Gastroesophageal sphincter (tissue), 4 donors: ENCODE data around the gene RBP5. TPM values are rescaled to one million over a fixed set of nuclear protein-coding genes. Genes with fewer than 3 reads are reported as not detected.

ENCODE experiments used
- ATAC-seq: fragments of 150-250 bp; one replicate; pipeline ENCODE4 v1.9.1; 2016; ENCODE audit warnings: mild to moderate bottlenecking, moderate library complexity
- H3K27ac ChIP-seq, 4 donors: fragments of 200-600 bp; sonication (generic) in 3 of 4; 1 replicate in 3 of 4; 2 replicates in 1 of 4; pipeline ENCODE4 v1.5.1; 2016 to 2019
- H3K27me3 ChIP-seq: fragments of 200-600 bp; sonication (generic); one replicate; pipeline ENCODE4 v1.5.1; 2019
- H3K36me3 ChIP-seq, 2 donors: fragments of 200-600 bp; sonication (generic); one replicate each; pipeline ENCODE4 v1.5.1; 2019; ENCODE audit warnings: control low read depth in 1 of 2
- H3K4me1 ChIP-seq, 3 donors: fragments of 200-600 bp; sonication (generic); 1 replicate in 2 of 3; 2 replicates in 1 of 3; pipeline ENCODE4 v1.5.1; 2016 to 2019; ENCODE audit warnings: control low read depth in 2 of 3
- H3K4me3 ChIP-seq, 2 donors: fragments of 200-600 bp; sonication (generic); one replicate each; pipeline ENCODE4 v1.5.1; 2019; ENCODE audit warnings: mild to moderate bottlenecking in 1 of 2, moderate library complexity in 1 of 2
- H3K9me3 ChIP-seq, 3 donors: fragments of 200-600 bp; sonication (generic); one replicate each; pipeline ENCODE4 v1.5.1; 2017 to 2019; ENCODE audit warnings: control low read depth in 2 of 3
- CTCF ChIP-seq, 4 experiments: fragments of 200-600 bp in 2 of 4; fragments of 450-650 bp in 2 of 4; sonication (generic) in 1 of 4; IDR thresholded peaks; one replicate each; pipeline ENCODE4 v1.5.1; 2017 to 2019; ENCODE audit warnings: antibody characterized with exemption in 4 of 4, mild to moderate bottlenecking in 2 of 4, moderate library complexity in 2 of 4
- EP300 ChIP-seq: sonication (generic); formaldehyde crosslinking; IDR thresholded peaks from one replicate; pipeline ENCODE4 v1.6.1; 2017; ENCODE audit warnings: antibody characterized with exemption, mild to moderate bottlenecking
- POLR2A ChIP-seq, 2 donors: fragments of 450-650 bp; IDR thresholded peaks; one replicate each; pipeline ENCODE4 v1.6.1; 2017; ENCODE audit warnings: antibody characterized with exemption in 2 of 2, mild to moderate bottlenecking in 2 of 2, moderate library complexity in 1 of 2
- POLR2AphosphoS5 ChIP-seq: sonication (generic); formaldehyde crosslinking; IDR thresholded peaks from one replicate; pipeline ENCODE4 v1.6.1; 2017; ENCODE audit warnings: antibody characterized with exemption
- WGBS, 2 donors: methylation state at CpG; one replicate each; pipeline ENCODE4 v1.1.5; 2018; ENCODE audit warnings: low coverage in 1 of 2; 5-methylcytosine and 5-hydroxymethylcytosine counted together
- total RNA-seq, 4 donors: library from RNA; depleted of rRNA; stranded (reverse); fragments of >200 nt; gene quantifications; one replicate each; pipeline ENCODE4 v1.1.0, GENCODE V29; 2016

RBP5 gene
- total RNA-seq, 4 donors from 2014 or later: 0.58 to 1.1 TPM; not detected in 2

- peaks cover 14% of the 10 kb centered on the region for H3K27me3 ChIP-seq
- peaks cover 0 to 5% (median 0%) of the 10 kb centered on the region in 3 donors for H3K4me1 ChIP-seq
- no peak for ATAC-seq
- no peak overlapping the region for H3K4me3 ChIP-seq
- peaks cover 0 to 45% of the 10 kb centered on the region in 2 donors for H3K36me3 ChIP-seq
- WGBS, 2 donors: 93% methylated on average over 2 of the region's 10 CpGs; no CpG with 5 or more reads in 1 of the 2 donors
- TF ChIP-seq POLR2AphosphoS5 (no peak), CTCF (IDR thresholded peaks at IDR 0.05) (no peak), EP300 (no peak), POLR2A (IDR thresholded peaks at IDR 0.05) (no peak)
- no peak overlapping the region for H3K27ac ChIP-seq
- H3K9me3 ChIP-seq: no peaks in the 10 kb centered on the region
Measured at GRCh38 chr12:7158781-7159609, 30.3 kb upstream of the RBP5 start.

- WGBS, 2 donors: 76% methylated on average over 3 of the region's 17 CpGs; no CpG with 5 or more reads in 1 of the 2 donors
- Histone ChIP-seq H3K27ac (no peak overlapping the region), H3K4me3 (no peak overlapping the region), H3K27me3 (no peaks in the 10 kb centered on the region), H3K36me3 (peaks cover 0 to 61% of the 10 kb centered on the region in 2 donors), H3K9me3 (no peaks in the 10 kb centered on the region), H3K4me1 (no peaks in the 10 kb centered on the region)
- no peak for TF ChIP-seq POLR2A (IDR thresholded peaks at IDR 0.05)
- no peak for TF ChIP-seq POLR2AphosphoS5
- TF ChIP-seq EP300: no peak
- TF ChIP-seq CTCF (IDR thresholded peaks at IDR 0.05): no peak
- no peak for ATAC-seq
Measured at GRCh38 chr12:7157391-7157790, 28.7 kb upstream of the RBP5 start.

GRCh38 chr12:7156259-7157197, 27.8 kb upstream of the RBP5 start:
- Histone ChIP-seq H3K27ac (no peak overlapping the region), H3K4me3 (no peak overlapping the region), H3K27me3 (no peaks in the 10 kb centered on the region), H3K4me1 (no peaks in the 10 kb centered on the region), H3K9me3 (no peaks in the 10 kb centered on the region), H3K36me3 (peaks cover 0 to 69% of the 10 kb centered on the region in 2 donors)
- no peak for ATAC-seq
- TF ChIP-seq POLR2AphosphoS5 (no peak), POLR2A (IDR thresholded peaks at IDR 0.05) (no peak), EP300 (no peak), CTCF (IDR thresholded peaks at IDR 0.05) (no peak)
- WGBS, 2 donors: 78 to 100% methylated on average over 1 to 3 of the region's 24 CpGs

GRCh38 chr12:7155471-7156034, 26.9 kb upstream of the RBP5 start:
- WGBS, 2 donors: 100% methylated on average over 1 of the region's 8 CpGs; no CpG with 5 or more reads in 1 of the 2 donors
- ATAC-seq: no peak
- H3K36me3 ChIP-seq: peaks cover 0 to 79% of the 10 kb centered on the region in 2 donors

GRCh38 chr12:7154901-7155470, 26.3 kb upstream of the RBP5 start:
- no peaks in the 10 kb centered on the region for H3K4me1 ChIP-seq
- 79 to 94% methylated on average over 8 to 9 of the region's 12 CpGs for WGBS, 2 donors
- no peak for ATAC-seq
- H3K36me3 ChIP-seq: peaks cover 0 to 84% of the 10 kb centered on the region in 2 donors
- H3K27me3 ChIP-seq: no peaks in the 10 kb centered on the region
- H3K4me3 ChIP-seq: no peak overlapping the region
- H3K27ac ChIP-seq: no peak overlapping the region
- no peaks in the 10 kb centered on the region for H3K9me3 ChIP-seq
- TF ChIP-seq POLR2AphosphoS5 (no peak), POLR2A (IDR thresholded peaks at IDR 0.05) (no peak), EP300 (no peak), CTCF (IDR thresholded peaks at IDR 0.05) (no peak)

More at GRCh38 chr12:7155471-7156034, 26.9 kb upstream of the RBP5 start:
- Histone ChIP-seq H3K4me3 (no peak overlapping the region), H3K4me1 (no peaks in the 10 kb centered on the region), H3K27ac (no peak overlapping the region), H3K9me3 (no peaks in the 10 kb centered on the region), H3K27me3 (no peaks in the 10 kb centered on the region)
- no peak for TF ChIP-seq POLR2AphosphoS5
